ENCODE data around the gene MRPS16. TPM values are rescaled to one million over a fixed set of nuclear protein-coding genes. Genes with fewer than 3 reads are reported as not detected.

MRPS16 gene
- polyA plus RNA-seq, 1 of the 3 experiments (the other 2 are of a cell fraction): 75.5 TPM

DNA sequence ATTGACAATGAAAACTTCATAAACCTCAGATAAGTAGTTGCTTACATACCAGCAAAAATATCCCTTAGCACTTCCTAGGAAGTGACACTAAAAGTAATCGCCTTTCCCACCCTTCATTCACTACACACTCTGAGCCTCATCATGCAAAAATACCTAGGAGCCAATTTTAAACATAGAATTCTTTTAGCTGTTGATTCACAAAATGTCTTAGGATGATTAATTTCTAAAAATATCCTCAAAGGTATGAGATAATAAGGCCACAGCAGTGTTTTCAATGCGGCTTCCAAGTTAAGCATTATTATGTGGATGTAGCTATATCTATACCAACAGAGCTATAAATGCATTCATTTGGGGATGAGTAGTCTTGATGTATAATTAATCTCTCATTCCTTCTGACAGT lies 18.6 kb downstream of the MRPS16 start:
- Histone ChIP-seq H3K9me2 (no peaks in the 10 kb centered on the region), H3K27ac (ENCODE audit: low read depth in 2 of 2, low read length in 1 of 2) (peak overlapping the region in 1 of 2 experiments; percentile 13; a peak in 1 of 4 replicates), H3K4me2 (no peak overlapping the region), H3K4me1 (ENCODE audit: control insufficient read depth in 1 of 2, insufficient read depth in 2 of 2, low read depth in 1 of 2, low read length in 1 of 2) (no peaks in the 10 kb centered on the region), H3K36me3 (replicated peaks in 1 of 2; ENCODE audit: control insufficient read depth in 1 of 2, insufficient read depth in 2 of 2, low read length in 1 of 2) (peaks cover 56 to 59% of the 10 kb centered on the region in 2 experiments), H3K9me3 (no peaks in the 10 kb centered on the region), H4K20me1 (ENCODE audit: insufficient read depth) (no peaks in the 10 kb centered on the region), H3K4me3 (ENCODE audit: low read depth in 2 of 2, low read length in 1 of 2) (no peak overlapping the region), H3K27me3 (ENCODE audit: insufficient read depth) (no peaks in the 10 kb centered on the region), H3F3A (replicated peaks; ENCODE audit: insufficient read depth) (peaks cover 34% of the 10 kb centered on the region), H2AFZ (ENCODE audit: low read depth) (no peak overlapping the region), H3K9ac (no peak overlapping the region), H3K79me2 (ENCODE audit: insufficient read depth) (no peaks in the 10 kb centered on the region; the same call in 1 of the 2 replicates)
- WGBS (ENCODE audit: low lambda C conversion rate): 90% methylated on average over 2 of the region's 2 CpGs
- POLR2A ChIA-PET: no interaction called here
- CTCF ChIA-PET: interaction anchor here (1.2 to 1.6 kb wide), 2 partner anchors 14 kb away, joined by 3 to 6 read pairs; partner anchors contain the start of gene DNAJC9
- DNase-seq: no peak
- TF ChIP-seq RCOR1 (IDR thresholded peaks at IDR 0.05; ENCODE audit: low read length) (no peak), MEF2A (IDR thresholded peaks at IDR 0.05; ENCODE audit: borderline replicate concordance, low read depth) (no peak), EP300 (IDR thresholded peaks at IDR 0.05; ENCODE audit: borderline replicate concordance in 1 of 2, low read depth in 1 of 2, low read length in 1 of 2) (no peak)
- TF ChIP-seq, protein P1, sequence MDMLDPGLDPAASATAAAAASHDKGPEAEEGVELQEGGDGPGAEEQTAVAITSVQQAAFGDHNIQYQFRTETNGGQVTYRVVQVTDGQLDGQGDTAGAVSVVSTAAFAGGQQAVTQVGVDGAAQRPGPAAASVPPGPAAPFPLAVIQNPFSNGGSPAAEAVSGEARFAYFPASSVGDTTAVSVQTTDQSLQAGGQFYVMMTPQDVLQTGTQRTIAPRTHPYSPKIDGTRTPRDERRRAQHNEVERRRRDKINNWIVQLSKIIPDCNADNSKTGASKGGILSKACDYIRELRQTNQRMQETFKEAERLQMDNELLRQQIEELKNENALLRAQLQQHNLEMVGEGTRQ (IDR thresholded peaks at IDR 0.05; ENCODE audit: borderline replicate concordance, low read depth, low read length): no peak
- TF ChIP-seq, protein P2, sequence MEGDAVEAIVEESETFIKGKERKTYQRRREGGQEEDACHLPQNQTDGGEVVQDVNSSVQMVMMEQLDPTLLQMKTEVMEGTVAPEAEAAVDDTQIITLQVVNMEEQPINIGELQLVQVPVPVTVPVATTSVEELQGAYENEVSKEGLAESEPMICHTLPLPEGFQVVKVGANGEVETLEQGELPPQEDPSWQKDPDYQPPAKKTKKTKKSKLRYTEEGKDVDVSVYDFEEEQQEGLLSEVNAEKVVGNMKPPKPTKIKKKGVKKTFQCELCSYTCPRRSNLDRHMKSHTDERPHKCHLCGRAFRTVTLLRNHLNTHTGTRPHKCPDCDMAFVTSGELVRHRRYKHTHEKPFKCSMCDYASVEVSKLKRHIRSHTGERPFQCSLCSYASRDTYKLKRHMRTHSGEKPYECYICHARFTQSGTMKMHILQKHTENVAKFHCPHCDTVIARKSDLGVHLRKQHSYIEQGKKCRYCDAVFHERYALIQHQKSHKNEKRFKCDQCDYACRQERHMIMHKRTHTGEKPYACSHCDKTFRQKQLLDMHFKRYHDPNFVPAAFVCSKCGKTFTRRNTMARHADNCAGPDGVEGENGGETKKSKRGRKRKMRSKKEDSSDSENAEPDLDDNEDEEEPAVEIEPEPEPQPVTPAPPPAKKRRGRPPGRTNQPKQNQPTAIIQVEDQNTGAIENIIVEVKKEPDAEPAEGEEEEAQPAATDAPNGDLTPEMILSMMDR (IDR thresholded peaks at IDR 0.05): no peak

DNA sequence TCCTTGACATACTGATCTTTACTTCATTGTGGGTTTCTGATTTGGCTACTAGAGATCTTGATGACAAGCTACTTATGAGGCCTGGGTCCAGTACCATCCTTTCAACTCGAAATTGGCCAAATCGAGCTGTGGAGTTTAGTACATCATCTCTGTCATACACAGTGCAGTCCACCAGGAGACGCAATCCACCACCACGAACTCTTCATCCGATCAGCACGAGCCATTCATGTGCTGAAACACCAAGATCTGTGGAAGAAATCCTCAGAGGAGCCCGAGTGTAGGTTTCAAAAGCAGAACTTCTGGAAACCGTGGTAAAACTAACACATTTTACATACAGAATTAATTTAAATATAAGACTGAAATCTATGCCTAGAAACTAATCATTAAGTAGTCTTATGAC lies 19.6 kb downstream of the MRPS16 start:
- POLR2A ChIA-PET: no interaction called here
- H3K27me3 ChIP-seq (ENCODE audit: insufficient read depth): no peaks in the 10 kb centered on the region
- TF ChIP-seq GATA2 (CRISPR knock-in tag; IDR thresholded peaks at IDR 0.05) (no peak), MEF2A (IDR thresholded peaks at IDR 0.05; ENCODE audit: borderline replicate concordance, low read depth) (no peak), RXRA (IDR thresholded peaks at IDR 0.05; ENCODE audit: borderline replicate concordance, low read depth) (no peak), YY1 (IDR thresholded peaks at IDR 0.05; ENCODE audit: low read depth) (no peak), SMC3 (IDR thresholded peaks at IDR 0.05; ENCODE audit: low read depth, low read length) (no peak), TEAD4 (IDR thresholded peaks at IDR 0.05; ENCODE audit: borderline replicate concordance, insufficient read depth) (no peak), RAD21 (IDR thresholded peaks at IDR 0.05; ENCODE audit: low read length) (0 out of 2 replicates have a peak, but pooled peaks have one; percentile 5)
- TF ChIP-seq, protein P1 (IDR thresholded peaks at IDR 0.05; ENCODE audit: borderline replicate concordance, low read depth, low read length): no peak
- TF ChIP-seq, protein P3, sequence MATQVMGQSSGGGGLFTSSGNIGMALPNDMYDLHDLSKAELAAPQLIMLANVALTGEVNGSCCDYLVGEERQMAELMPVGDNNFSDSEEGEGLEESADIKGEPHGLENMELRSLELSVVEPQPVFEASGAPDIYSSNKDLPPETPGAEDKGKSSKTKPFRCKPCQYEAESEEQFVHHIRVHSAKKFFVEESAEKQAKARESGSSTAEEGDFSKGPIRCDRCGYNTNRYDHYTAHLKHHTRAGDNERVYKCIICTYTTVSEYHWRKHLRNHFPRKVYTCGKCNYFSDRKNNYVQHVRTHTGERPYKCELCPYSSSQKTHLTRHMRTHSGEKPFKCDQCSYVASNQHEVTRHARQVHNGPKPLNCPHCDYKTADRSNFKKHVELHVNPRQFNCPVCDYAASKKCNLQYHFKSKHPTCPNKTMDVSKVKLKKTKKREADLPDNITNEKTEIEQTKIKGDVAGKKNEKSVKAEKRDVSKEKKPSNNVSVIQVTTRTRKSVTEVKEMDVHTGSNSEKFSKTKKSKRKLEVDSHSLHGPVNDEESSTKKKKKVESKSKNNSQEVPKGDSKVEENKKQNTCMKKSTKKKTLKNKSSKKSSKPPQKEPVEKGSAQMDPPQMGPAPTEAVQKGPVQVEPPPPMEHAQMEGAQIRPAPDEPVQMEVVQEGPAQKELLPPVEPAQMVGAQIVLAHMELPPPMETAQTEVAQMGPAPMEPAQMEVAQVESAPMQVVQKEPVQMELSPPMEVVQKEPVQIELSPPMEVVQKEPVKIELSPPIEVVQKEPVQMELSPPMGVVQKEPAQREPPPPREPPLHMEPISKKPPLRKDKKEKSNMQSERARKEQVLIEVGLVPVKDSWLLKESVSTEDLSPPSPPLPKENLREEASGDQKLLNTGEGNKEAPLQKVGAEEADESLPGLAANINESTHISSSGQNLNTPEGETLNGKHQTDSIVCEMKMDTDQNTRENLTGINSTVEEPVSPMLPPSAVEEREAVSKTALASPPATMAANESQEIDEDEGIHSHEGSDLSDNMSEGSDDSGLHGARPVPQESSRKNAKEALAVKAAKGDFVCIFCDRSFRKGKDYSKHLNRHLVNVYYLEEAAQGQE (IDR thresholded peaks at IDR 0.05; ENCODE audit: low read depth, low read length): no peak
- TF ChIP-seq, protein P2 (IDR thresholded peaks at IDR 0.05): peak; percentile 31; the same call in 1 of the 2 replicates
- H3K4me3 ChIP-seq (ENCODE audit: low read depth in 2 of 2, low read length in 1 of 2): no peak overlapping the region
- H3F3A ChIP-seq (replicated peaks; ENCODE audit: insufficient read depth): peaks cover 27% of the 10 kb centered on the region
- no peak overlapping the region for H3K27ac ChIP-seq (ENCODE audit: low read depth in 2 of 2, low read length in 1 of 2)
- no peaks in the 10 kb centered on the region for H3K9me2 ChIP-seq
- H3K4me1 ChIP-seq (ENCODE audit: control insufficient read depth in 1 of 2, insufficient read depth in 2 of 2, low read depth in 1 of 2, low read length in 1 of 2): no peaks in the 10 kb centered on the region
- H3K4me2 ChIP-seq: no peak overlapping the region
- DNase-seq: no peak
- no peaks in the 10 kb centered on the region for H3K9me3 ChIP-seq
- H4K20me1 ChIP-seq (ENCODE audit: insufficient read depth): no peaks in the 10 kb centered on the region
- H2AFZ ChIP-seq (ENCODE audit: low read depth): no peak overlapping the region
- CTCF ChIA-PET: no interaction called here
- WGBS (ENCODE audit: low lambda C conversion rate): 93% methylated on average over 8 of the region's 8 CpGs
- no peaks in the 10 kb centered on the region; the same call in 1 of the 2 replicates for H3K79me2 ChIP-seq (ENCODE audit: insufficient read depth)
- H3K9ac ChIP-seq: no peak overlapping the region
- H3K36me3 ChIP-seq (replicated peaks in 1 of 2; ENCODE audit: control insufficient read depth in 1 of 2, insufficient read depth in 2 of 2, low read length in 1 of 2): peaks cover 54 to 61% of the 10 kb centered on the region in 2 experiments

Measured in SK-N-SH (cell line).